ENCODE data around the gene TCEA2.
A peak's percentile ranks its signal among the peaks of the same experiment; 100 is the strongest.

Gene TCEA2

GRCh38 chr20:64039293-64040160 is 23.5 kb upstream of the TCEA2 start:
- Mint-ChIP-seq H3K4me3 (peak overlapping the region; percentile 66), H3K4me1 (ENCODE audit: low read depth) (peaks cover 42% of the 10 kb centered on the region), H3K9me3 (no peaks in the 10 kb centered on the region), H3K27ac (peak overlapping the region; percentile 63), H3K27me3 (ENCODE audit: low read depth) (no peaks in the 10 kb centered on the region), H3K36me3 (ENCODE audit: low read depth) (peaks cover 5% of the 10 kb centered on the region)
- DNase-seq (ENCODE audit: low spot score), result no peak

- Mint-ChIP-seq H3K4me1 (ENCODE audit: low read depth) (peaks cover 36% of the 10 kb centered on the region), H3K9me3 (no peaks in the 10 kb centered on the region), H3K4me3 (peak overlapping the region; percentile 66), H3K27ac (peak overlapping the region; percentile 52), H3K36me3 (ENCODE audit: low read depth) (peaks cover under 1% of the 10 kb centered on the region), H3K27me3 (ENCODE audit: low read depth) (peaks cover 2% of the 10 kb centered on the region)
- DNase-seq (ENCODE audit: low spot score), result no peak
These were observed 22.6 kb upstream of the TCEA2 start for GRCh38 chr20:64040231-64041039.

- Mint-ChIP-seq H3K9me3 (no peaks in the 10 kb centered on the region), H3K27ac (peak overlapping the region; percentile 63), H3K27me3 (ENCODE audit: low read depth) (peaks cover 8% of the 10 kb centered on the region), H3K4me1 (ENCODE audit: low read depth) (peaks cover 36% of the 10 kb centered on the region), H3K36me3 (ENCODE audit: low read depth) (no peaks in the 10 kb centered on the region), H3K4me3 (peak overlapping the region; percentile 79)
- DNase-seq (ENCODE audit: low spot score), result no peak
These were observed 21.8 kb upstream of the TCEA2 start for GRCh38 chr20:64041040-64041780.

GRCh38 chr20:64041781-64042053 is 21.3 kb upstream of the TCEA2 start:
- H3K9me3 Mint-ChIP-seq, result no peaks in the 10 kb centered on the region

GRCh38 chr20:64042054-64042781 is 20.8 kb upstream of the TCEA2 start:
- peaks cover 30% of the 10 kb centered on the region for H3K4me1 Mint-ChIP-seq (ENCODE audit: low read depth)
- peak overlapping the region; percentile 83 for H3K27ac Mint-ChIP-seq
- no peak for DNase-seq (ENCODE audit: low spot score)
- H3K4me3 Mint-ChIP-seq, result peak overlapping the region; percentile 79
- no peaks in the 10 kb centered on the region for H3K9me3 Mint-ChIP-seq
- no peaks in the 10 kb centered on the region for H3K36me3 Mint-ChIP-seq (ENCODE audit: low read depth)
- H3K27me3 Mint-ChIP-seq (ENCODE audit: low read depth), result peaks cover 18% of the 10 kb centered on the region

More at GRCh38 chr20:64041781-64042053, 21.3 kb upstream of the TCEA2 start:
- Mint-ChIP-seq H3K27ac (no peak overlapping the region), H3K4me3 (peak overlapping the region; percentile 79), H3K36me3 (ENCODE audit: low read depth) (no peaks in the 10 kb centered on the region), H3K27me3 (ENCODE audit: low read depth) (peaks cover 13% of the 10 kb centered on the region), H3K4me1 (ENCODE audit: low read depth) (peaks cover 33% of the 10 kb centered on the region)
- DNase-seq (ENCODE audit: low spot score), result no peak

- Mint-ChIP-seq H3K36me3 (ENCODE audit: low read depth) (no peaks in the 10 kb centered on the region), H3K9me3 (no peaks in the 10 kb centered on the region), H3K27ac (peak overlapping the region; percentile 0), H3K4me1 (ENCODE audit: low read depth) (peaks cover 24% of the 10 kb centered on the region), H3K27me3 (ENCODE audit: low read depth) (peaks cover 25% of the 10 kb centered on the region), H3K4me3 (no peak overlapping the region)
- no peak for DNase-seq (ENCODE audit: low spot score)
These were observed 19.2 kb upstream of the TCEA2 start for GRCh38 chr20:64043768-64044167.

GRCh38 chr20:64044484-64045247 is 18.3 kb upstream of the TCEA2 start:
- no peak for DNase-seq (ENCODE audit: low spot score)
- H3K27me3 Mint-ChIP-seq (ENCODE audit: low read depth), result peaks cover 27% of the 10 kb centered on the region
- peaks cover 23% of the 10 kb centered on the region for H3K4me1 Mint-ChIP-seq (ENCODE audit: low read depth)
- H3K4me3 Mint-ChIP-seq, result no peak overlapping the region
- no peaks in the 10 kb centered on the region for H3K9me3 Mint-ChIP-seq
- peak overlapping the region; percentile 27 for H3K27ac Mint-ChIP-seq
- H3K36me3 Mint-ChIP-seq (ENCODE audit: low read depth), result no peaks in the 10 kb centered on the region

GRCh38 chr20:64045346-64046011 is 17.5 kb upstream of the TCEA2 start:
- peaks cover 32% of the 10 kb centered on the region for H3K27me3 Mint-ChIP-seq (ENCODE audit: low read depth)
- no peaks in the 10 kb centered on the region for H3K36me3 Mint-ChIP-seq (ENCODE audit: low read depth)
- no peak overlapping the region for H3K4me3 Mint-ChIP-seq
- no peak overlapping the region for H3K27ac Mint-ChIP-seq
- no peaks in the 10 kb centered on the region for H3K9me3 Mint-ChIP-seq
- peaks cover 18% of the 10 kb centered on the region for H3K4me1 Mint-ChIP-seq (ENCODE audit: low read depth)
- DNase-seq (ENCODE audit: low spot score), result no peak

- peaks cover 16% of the 10 kb centered on the region for H3K4me1 Mint-ChIP-seq (ENCODE audit: low read depth)
- H3K4me3 Mint-ChIP-seq, result no peak overlapping the region
- H3K27ac Mint-ChIP-seq, result no peak overlapping the region
- H3K27me3 Mint-ChIP-seq (ENCODE audit: low read depth), result peaks cover 42% of the 10 kb centered on the region
- no peak for DNase-seq (ENCODE audit: low spot score)
- H3K9me3 Mint-ChIP-seq, result no peaks in the 10 kb centered on the region
- H3K36me3 Mint-ChIP-seq (ENCODE audit: low read depth), result no peaks in the 10 kb centered on the region
These were observed 16.0 kb upstream of the TCEA2 start for GRCh38 chr20:64047046-64047389.

GRCh38 chr20:64047968-64048401 is 15.0 kb upstream of the TCEA2 start:
- Mint-ChIP-seq H3K36me3 (ENCODE audit: low read depth) (no peaks in the 10 kb centered on the region), H3K27me3 (ENCODE audit: low read depth) (peaks cover 43% of the 10 kb centered on the region), H3K27ac (no peak overlapping the region), H3K4me3 (no peak overlapping the region), H3K4me1 (ENCODE audit: low read depth) (peaks cover 16% of the 10 kb centered on the region), H3K9me3 (no peaks in the 10 kb centered on the region)
- no peak for DNase-seq (ENCODE audit: low spot score)

GRCh38 chr20:64048402-64049044 is 14.5 kb upstream of the TCEA2 start:
- Mint-ChIP-seq H3K4me3 (no peak overlapping the region), H3K9me3 (no peaks in the 10 kb centered on the region), H3K36me3 (ENCODE audit: low read depth) (no peaks in the 10 kb centered on the region), H3K4me1 (ENCODE audit: low read depth) (peaks cover 15% of the 10 kb centered on the region), H3K27me3 (ENCODE audit: low read depth) (peaks cover 43% of the 10 kb centered on the region), H3K27ac (no peak overlapping the region)
- no peak for DNase-seq (ENCODE audit: low spot score)

Measured in T-helper 2 cell treated with Interferon-gamma antibody and Interleukin-4, amounts not matched to agents 5 μg/mL and 100 μg/mL, for 36 hours (primary cell).